ENCODE results near the gene GNAT3. TPM values are rescaled to one million over a fixed set of nuclear protein-coding genes. Genes with fewer than 3 reads are reported as not detected.

The GNAT3 gene
- total RNA-seq, 4 donors from 2014 or later = not detected

GRCh38 chr7:80420876-80421275 lies 91.0 kb downstream of the GNAT3 start:
- TF ChIP-seq CTCF (IDR thresholded peaks at IDR 0.05; ENCODE audit: low read depth) = no peak

- TF ChIP-seq CTCF (IDR thresholded peaks at IDR 0.05; ENCODE audit: low read depth) = no peak
Measured at GRCh38 chr7:80417211-80417793, 94.6 kb downstream of the GNAT3 start.

GRCh38 chr7:80415522-80415921 lies 96.3 kb downstream of the GNAT3 start:
- TF ChIP-seq CTCF (IDR thresholded peaks at IDR 0.05; ENCODE audit: low read depth) = no peak

- no peak for TF ChIP-seq CTCF (IDR thresholded peaks at IDR 0.05; ENCODE audit: low read depth)
Measured at GRCh38 chr7:80415114-80415513, 96.8 kb downstream of the GNAT3 start.

- no peak for TF ChIP-seq CTCF (IDR thresholded peaks at IDR 0.05; ENCODE audit: low read depth)
Measured at GRCh38 chr7:80414331-80414730, 97.5 kb downstream of the GNAT3 start.

- TF ChIP-seq CTCF (IDR thresholded peaks at IDR 0.05; ENCODE audit: low read depth) = no peak
Measured at GRCh38 chr7:80413383-80413945, 98.4 kb downstream of the GNAT3 start.

GRCh38 chr7:80412842-80413241 lies 99.0 kb downstream of the GNAT3 start:
- no peak for TF ChIP-seq CTCF (IDR thresholded peaks at IDR 0.05; ENCODE audit: low read depth)

Measured in subcutaneous adipose tissue (tissue), 4 donors.